ENCODE results near the gene TMEM217.
A peak's percentile ranks its signal among the peaks of the same experiment; 100 is the strongest.

Gene TMEM217

GRCh38 chr6:37239950-37240713 lies 17.8 kb downstream of the TMEM217 start:
- Histone ChIP-seq H3K36me3 (no peaks in the 10 kb centered on the region), H3K4me1 (peaks cover 3 to 71% (median 40%) of the 10 kb centered on the region in 4 donors)

GRCh38 chr6:37239526-37239925 lies 18.4 kb downstream of the TMEM217 start:
- H3K4me1 ChIP-seq, result peaks cover 3 to 68% (median 37%) of the 10 kb centered on the region in 4 donors
- intact Hi-C loops (cut with DNase I; ENCODE audit: low total_unique reads), result no loop called here
- no peaks in the 10 kb centered on the region for H3K9me3 ChIP-seq
- H3K4me3 ChIP-seq, result no peak overlapping the region
- H3K36me3 ChIP-seq, result no peaks in the 10 kb centered on the region
- no peak for TF ChIP-seq CTCF (IDR thresholded peaks at IDR 0.05)
- H3K27ac ChIP-seq, result peak overlapping the region; percentile 79 to 82
- DNase-seq, result no peak
- no peaks in the 10 kb centered on the region for H3K27me3 ChIP-seq

More at GRCh38 chr6:37239950-37240713, 17.8 kb downstream of the TMEM217 start:
- Histone ChIP-seq H3K9me3 (no peaks in the 10 kb centered on the region), H3K27me3 (no peaks in the 10 kb centered on the region), H3K4me3 (no peak overlapping the region), H3K27ac (peak overlapping the region; percentile 79 to 82)
- intact Hi-C loops (cut with DNase I; ENCODE audit: low total_unique reads), result no loop called here
- DNase-seq, result peak; percentile 87 to 95
- TF ChIP-seq CTCF (IDR thresholded peaks at IDR 0.05), result no peak

GRCh38 chr6:37238381-37238780 lies 19.6 kb downstream of the TMEM217 start:
- DNase-seq, result no peak
- Histone ChIP-seq H3K27me3 (no peaks in the 10 kb centered on the region), H3K4me3 (no peak overlapping the region), H3K9me3 (no peaks in the 10 kb centered on the region), H3K27ac (peak overlapping the region; percentile 79 to 82), H3K4me1 (peaks cover 3 to 56% (median 27%) of the 10 kb centered on the region in 4 donors), H3K36me3 (no peaks in the 10 kb centered on the region)
- intact Hi-C loops (cut with DNase I; ENCODE audit: low total_unique reads), result no loop called here
- TF ChIP-seq CTCF (IDR thresholded peaks at IDR 0.05), result no peak

- peak overlapping the region in 1 of 2 donors; percentile 79 for H3K27ac ChIP-seq
- intact Hi-C loops (cut with DNase I; ENCODE audit: low total_unique reads), result no loop called here
- no peak for DNase-seq
Observed at GRCh38 chr6:37237789-37238188, 20.2 kb downstream of the TMEM217 start.

GRCh38 chr6:37236921-37237320 lies 21.0 kb downstream of the TMEM217 start:
- Histone ChIP-seq H3K27ac (no peak overlapping the region), H3K4me3 (no peak overlapping the region), H3K9me3 (no peaks in the 10 kb centered on the region), H3K36me3 (no peaks in the 10 kb centered on the region), H3K27me3 (no peaks in the 10 kb centered on the region), H3K4me1 (peaks cover 0 to 42% (median 14%) of the 10 kb centered on the region in 4 donors)
- intact Hi-C loops (cut with DNase I; ENCODE audit: low total_unique reads), result no loop called here
- no peak for TF ChIP-seq CTCF (IDR thresholded peaks at IDR 0.05)
- DNase-seq, result no peak

More at GRCh38 chr6:37237789-37238188, 20.2 kb downstream of the TMEM217 start:
- no peaks in the 10 kb centered on the region for H3K27me3 ChIP-seq
- H3K4me3 ChIP-seq, result no peak overlapping the region
- no peaks in the 10 kb centered on the region for H3K36me3 ChIP-seq
- peaks cover 3 to 50% (median 21%) of the 10 kb centered on the region in 4 donors for H3K4me1 ChIP-seq
- no peak for TF ChIP-seq CTCF (IDR thresholded peaks at IDR 0.05)
- no peaks in the 10 kb centered on the region for H3K9me3 ChIP-seq

Data from tibial artery (tissue), 4 donors.